Chondrocyte (in vitro differentiated cells): ENCODE data around the gene RIMBP2. TPM values are rescaled to one million over a fixed set of nuclear protein-coding genes. Genes with fewer than 3 reads are reported as not detected.

Experiments used
- DNase-seq: peaks from one replicate; pipeline ENCODE4 v3.0.0; 2021; ENCODE audit warnings: mixed read lengths, low spot score
- H3K27ac Mint-ChIP-seq: one replicate; pipeline ENCODE4 v1.8.0; 2021; ENCODE audit warnings: mild to moderate bottlenecking, moderate library complexity, mixed read lengths; ENCODE audit not compliant: unreplicated experiment
- H3K27me3 Mint-ChIP-seq: 2 replicates; pipeline ENCODE4 v1.8.0; 2021; ENCODE audit warnings: low read depth, mixed read lengths
- H3K36me3 Mint-ChIP-seq: 2 replicates; pipeline ENCODE4 v1.8.0; 2021; ENCODE audit warnings: low read depth, mixed read lengths
- H3K4me1 Mint-ChIP-seq: 2 replicates; pipeline ENCODE4 v1.8.0; 2021; ENCODE audit warnings: low read depth, mild to moderate bottlenecking, mixed read lengths
- H3K4me3 Mint-ChIP-seq: one replicate; pipeline ENCODE4 v1.8.0; 2021; ENCODE audit warnings: mild to moderate bottlenecking, moderate library complexity, mixed read lengths; ENCODE audit not compliant: unreplicated experiment
- H3K9me3 Mint-ChIP-seq: 2 replicates; pipeline ENCODE4 v1.8.0; 2021; ENCODE audit warnings: low read depth, mixed read lengths
- CTCF ChIP-seq: fragments of 200-600 bp; sonication (generic); IDR thresholded peaks from 2 replicates; pipeline ENCODE4 v1.5.0; 2021; ENCODE audit warnings: antibody characterized with exemption, mild to moderate bottlenecking, moderate library complexity
- total RNA-seq: library from RNA; stranded (reverse); gene quantifications from 3 replicates; pipeline ENCODE4 v1.2.1, GENCODE V29; 2021

The RIMBP2 gene
- total RNA-seq, 1 donor from 2014 or later: 0.30 TPM

- Mint-ChIP-seq H3K4me1 (no peaks in the 10 kb centered on the region), H3K36me3 (no peaks in the 10 kb centered on the region), H3K4me3 (no peak overlapping the region), H3K27ac (no peak overlapping the region), H3K9me3 (peaks cover 12% of the 10 kb centered on the region), H3K27me3 (no peaks in the 10 kb centered on the region)
- DNase-seq: no peak
- TF ChIP-seq CTCF: no peak
Observed at GRCh38 chr12:130462558-130463274, 253.4 kb downstream of the RIMBP2 start.

- Mint-ChIP-seq H3K4me3 (no peak overlapping the region), H3K27ac (no peak overlapping the region), H3K9me3 (peaks cover 5% of the 10 kb centered on the region), H3K36me3 (no peaks in the 10 kb centered on the region), H3K4me1 (no peaks in the 10 kb centered on the region), H3K27me3 (no peaks in the 10 kb centered on the region)
- DNase-seq: no peak
- no peak for TF ChIP-seq CTCF
Observed at GRCh38 chr12:130461839-130462557, 254.1 kb downstream of the RIMBP2 start.

GRCh38 chr12:130461447-130461815, 254.7 kb downstream of the RIMBP2 start:
- no peak for TF ChIP-seq CTCF

GRCh38 chr12:130460611-130461446, 255.3 kb downstream of the RIMBP2 start:
- Mint-ChIP-seq H3K36me3 (no peaks in the 10 kb centered on the region), H3K4me1 (no peaks in the 10 kb centered on the region), H3K9me3 (no peaks in the 10 kb centered on the region)

More at GRCh38 chr12:130461447-130461815, 254.7 kb downstream of the RIMBP2 start:
- H3K9me3 Mint-ChIP-seq: no peaks in the 10 kb centered on the region
- H3K36me3 Mint-ChIP-seq: no peaks in the 10 kb centered on the region
- H3K27ac Mint-ChIP-seq: no peak overlapping the region
- H3K4me1 Mint-ChIP-seq: no peaks in the 10 kb centered on the region
- no peaks in the 10 kb centered on the region for H3K27me3 Mint-ChIP-seq
- DNase-seq: no peak
- H3K4me3 Mint-ChIP-seq: no peak overlapping the region

More at GRCh38 chr12:130460611-130461446, 255.3 kb downstream of the RIMBP2 start:
- no peak for DNase-seq
- H3K27ac Mint-ChIP-seq: no peak overlapping the region
- TF ChIP-seq CTCF: no peak
- H3K27me3 Mint-ChIP-seq: no peaks in the 10 kb centered on the region
- H3K4me3 Mint-ChIP-seq: no peak overlapping the region
